GM21717 (cell line): ENCODE results near the gene APOC1.
"Not testable (repeated sequence)": the region's sequence is repeated elsewhere in the genome, so short reads cannot be mapped to it uniquely, and the experiment has no call there.

ENCODE experiments used
- ATAC-seq: cut with Tn5 transposase; IDR thresholded peaks from one replicate; pipeline ENCODE4 v1.9.1; 2021; ENCODE audit warnings: mild to moderate bottlenecking, moderate library complexity; ENCODE audit not compliant: unreplicated experiment

Gene APOC1

DNA sequence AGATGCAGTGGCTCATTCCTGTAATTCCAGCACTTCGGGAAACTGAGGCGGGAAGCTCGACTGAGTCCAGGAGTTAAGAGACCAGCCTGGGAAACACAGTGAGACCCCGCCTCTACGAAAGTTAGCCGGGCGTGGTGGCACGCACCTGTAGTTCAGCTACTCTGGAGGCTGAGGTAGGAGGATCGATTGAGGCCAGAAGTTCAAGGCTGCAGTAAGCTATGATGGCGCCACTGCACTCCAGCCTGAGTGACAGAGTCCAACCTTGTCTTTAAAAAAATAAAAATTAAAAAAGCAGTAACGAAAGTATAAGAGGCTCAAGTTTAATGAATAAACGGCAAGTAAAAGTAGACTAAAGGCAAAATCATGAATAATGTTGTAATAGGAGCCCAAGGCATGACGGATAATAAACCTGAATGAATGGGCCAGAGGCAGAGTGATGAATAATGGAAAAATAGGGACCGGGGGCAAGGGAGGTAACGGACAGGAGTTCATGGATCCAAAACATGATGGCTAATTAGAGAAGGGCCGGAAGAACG is 24.5 kb upstream of the APOC1 start:
- ATAC-seq, result no peak

DNA sequence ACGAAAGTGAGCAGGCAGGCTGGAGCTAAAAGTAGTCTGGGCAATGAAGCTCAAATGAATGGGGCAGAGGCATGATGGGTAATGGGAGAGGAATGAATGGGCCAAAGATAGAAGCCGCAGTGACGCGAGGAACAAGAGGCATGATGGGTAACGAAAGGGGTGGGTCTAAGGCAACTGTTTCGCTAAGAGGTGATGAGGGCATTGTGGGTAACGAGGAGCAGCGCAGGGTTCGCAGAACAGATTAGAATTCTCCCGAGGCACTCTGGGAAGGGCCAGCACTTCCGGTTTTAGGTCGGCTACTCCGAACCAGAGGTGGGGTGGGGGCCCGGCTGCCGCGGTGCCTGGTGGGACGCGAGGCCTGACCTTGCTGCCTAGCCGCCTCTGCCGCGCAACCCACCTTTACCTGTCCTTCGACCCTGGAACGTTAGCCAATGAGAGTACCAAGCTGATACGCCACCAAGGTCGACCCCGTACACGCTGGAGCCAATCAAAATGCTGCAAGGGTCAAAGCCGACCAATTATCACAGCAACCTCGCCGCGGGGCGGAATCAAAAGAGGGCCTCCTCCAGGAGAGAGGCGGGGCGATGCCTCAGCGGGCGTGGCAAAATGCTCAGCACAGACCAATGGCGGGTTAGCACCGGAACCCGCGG is 23.9 kb upstream of the APOC1 start:
- ATAC-seq, result peak; percentile 72

DNA sequence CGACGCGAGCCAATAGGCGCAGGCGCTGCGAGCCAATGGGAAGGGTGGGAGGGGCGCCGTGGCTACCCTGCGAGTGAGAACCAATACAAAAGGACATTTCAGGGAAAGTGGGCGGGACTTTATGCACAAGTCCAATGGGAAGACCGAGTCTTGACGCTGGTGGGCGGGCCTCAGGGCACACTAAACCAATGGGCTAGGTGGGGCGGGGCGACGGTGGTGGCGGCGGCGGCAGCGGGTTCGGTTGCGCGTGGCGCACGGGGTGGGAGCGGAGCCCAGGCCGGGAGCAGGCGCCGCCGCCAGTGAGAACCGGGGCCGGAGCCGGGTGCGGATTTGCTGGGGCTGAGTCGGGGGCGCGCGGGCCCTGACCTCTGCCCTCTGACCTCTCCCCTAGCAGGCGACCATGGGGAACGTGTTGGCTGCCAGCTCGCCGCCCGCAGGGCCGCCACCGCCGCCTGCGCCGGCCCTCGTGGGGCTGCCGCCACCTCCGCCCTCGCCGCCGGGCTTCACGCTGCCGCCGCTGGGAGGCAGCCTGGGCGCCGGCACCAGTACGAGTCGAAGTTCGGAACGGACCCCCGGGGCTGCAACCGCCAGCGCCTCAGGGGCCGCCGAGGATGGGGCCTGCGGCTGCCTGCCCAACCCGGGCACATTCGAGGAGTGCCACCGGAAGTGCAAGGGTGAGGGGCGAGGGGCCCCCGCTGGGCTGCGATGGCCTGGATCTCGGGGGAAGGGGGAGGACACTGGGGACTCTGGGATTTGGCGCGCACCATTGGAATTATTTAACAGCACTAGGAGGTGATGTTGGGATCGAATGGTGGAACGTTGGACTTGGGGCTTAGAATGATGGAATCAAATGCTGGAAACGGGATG is 23.2 kb upstream of the APOC1 start, which contains the start of gene TOMM40:
Gene TOMM40, plus strand, starts transcription at position 239 of the 867 bp plus-strand sequence. Its CDS starts 162 bp downstream, at position 401.
- ATAC-seq, result peak; percentile 55

DNA sequence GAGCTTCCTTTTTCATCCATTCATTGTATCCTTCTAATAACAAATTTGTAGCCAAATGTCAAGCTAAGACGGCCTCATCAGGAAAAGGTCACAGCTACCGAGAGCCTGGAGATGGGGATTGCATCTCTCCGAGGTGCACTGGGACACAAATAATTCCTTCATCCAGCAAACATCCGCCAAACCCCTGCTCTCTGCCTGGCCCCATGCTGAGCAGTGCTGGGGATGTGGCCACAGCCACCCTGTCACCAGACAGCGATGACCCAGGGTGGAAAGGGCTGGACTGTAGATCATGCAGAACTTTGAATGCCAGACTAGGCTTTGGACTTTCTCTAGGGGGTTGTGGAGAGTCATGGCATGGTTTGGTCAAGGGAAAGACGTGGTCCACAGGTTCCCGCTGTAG is 21.5 kb upstream of the APOC1 start:
- ATAC-seq, result no peak

DNA sequence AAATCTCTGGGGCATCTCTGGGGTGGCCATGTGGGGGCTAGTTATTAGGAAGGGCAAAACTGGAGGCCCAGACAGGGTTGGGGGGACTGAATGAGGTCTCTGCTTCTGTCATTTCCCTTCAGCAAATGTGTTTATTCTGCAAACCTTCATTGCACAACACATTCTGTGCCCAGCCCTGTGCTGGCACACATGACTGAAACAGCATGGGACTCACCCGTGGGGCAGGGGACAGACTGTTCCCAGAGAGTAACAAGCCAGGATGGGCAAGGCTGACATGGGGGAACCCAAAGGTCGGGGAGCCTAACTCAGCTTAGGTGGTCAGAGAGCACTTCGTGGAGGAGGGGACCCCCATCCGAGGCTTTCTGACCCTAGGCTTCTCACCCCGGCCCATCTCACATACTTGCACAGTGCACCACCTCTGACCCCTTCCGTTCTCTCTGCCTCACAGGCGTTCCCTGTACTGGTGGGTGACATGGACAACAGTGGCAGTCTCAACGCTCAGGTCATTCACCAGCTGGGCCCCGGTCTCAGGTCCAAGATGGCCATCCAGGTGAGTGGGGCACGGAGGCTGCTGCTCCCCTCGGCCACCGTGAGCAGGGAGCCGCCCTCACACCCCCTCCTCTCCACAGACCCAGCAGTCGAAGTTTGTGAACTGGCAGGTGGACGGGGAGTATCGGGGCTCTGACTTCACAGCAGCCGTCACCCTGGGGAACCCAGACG is 20.9 kb upstream of the APOC1 start:
- no peak for ATAC-seq

DNA sequence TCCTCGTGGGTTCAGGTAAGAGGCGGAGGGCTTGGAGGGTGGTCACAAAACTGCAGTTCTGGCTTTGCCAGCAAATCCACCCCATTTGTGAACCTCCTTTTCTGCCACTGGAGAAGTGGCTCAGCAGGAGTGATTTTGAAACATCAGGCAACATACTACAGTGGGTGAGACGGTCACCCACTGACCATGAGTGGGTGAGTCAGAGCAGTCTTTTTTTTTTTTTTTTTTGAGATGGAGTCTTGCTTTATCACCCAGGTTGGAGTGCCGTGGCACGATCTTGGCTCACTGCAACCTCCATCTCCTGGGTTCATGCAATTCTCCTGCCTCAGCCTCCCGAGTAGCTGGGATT is 20.4 kb upstream of the APOC1 start:
- ATAC-seq, result no peak

DNA sequence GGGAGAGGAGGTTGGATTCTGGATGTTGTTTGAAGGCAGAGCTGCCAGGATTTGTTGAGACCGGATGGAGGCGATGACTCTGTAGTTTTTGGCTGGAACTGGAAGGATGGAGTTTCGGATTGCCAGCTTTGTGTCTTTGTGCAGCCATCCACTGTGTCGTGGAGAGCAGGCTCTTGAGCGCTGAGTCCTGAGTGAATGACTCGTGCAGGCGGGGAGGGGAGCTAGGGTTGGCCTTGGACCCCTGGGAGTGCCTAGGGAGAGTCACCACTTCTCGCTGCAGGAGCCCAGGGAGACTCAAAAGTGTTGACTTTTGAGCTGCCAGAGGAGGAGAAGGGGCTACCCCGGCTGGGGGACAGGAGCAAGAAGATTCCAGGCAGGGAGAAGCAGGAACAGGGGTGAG is 19.5 kb upstream of the APOC1 start:
- no peak for ATAC-seq

DNA sequence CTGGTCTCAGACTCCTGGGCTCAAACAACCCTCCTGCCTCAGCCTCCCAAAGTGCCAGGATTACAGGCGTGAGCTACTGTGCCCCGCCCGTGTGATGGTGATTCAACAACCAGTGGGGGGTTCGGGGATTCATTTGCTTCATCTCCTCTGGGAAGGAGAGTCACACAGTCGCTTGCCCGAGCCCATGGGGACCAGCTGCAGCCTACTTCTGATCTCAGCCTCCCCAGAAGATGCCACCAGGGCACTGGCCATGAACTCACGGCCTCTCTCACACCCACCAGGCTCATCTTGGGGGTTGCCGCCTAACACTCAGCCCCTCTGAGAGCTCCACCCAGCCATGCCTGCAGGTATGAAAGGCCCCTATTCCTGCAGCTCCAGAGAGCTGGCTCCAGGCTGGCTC is 16.6 kb upstream of the APOC1 start:
- no peak for ATAC-seq

DNA sequence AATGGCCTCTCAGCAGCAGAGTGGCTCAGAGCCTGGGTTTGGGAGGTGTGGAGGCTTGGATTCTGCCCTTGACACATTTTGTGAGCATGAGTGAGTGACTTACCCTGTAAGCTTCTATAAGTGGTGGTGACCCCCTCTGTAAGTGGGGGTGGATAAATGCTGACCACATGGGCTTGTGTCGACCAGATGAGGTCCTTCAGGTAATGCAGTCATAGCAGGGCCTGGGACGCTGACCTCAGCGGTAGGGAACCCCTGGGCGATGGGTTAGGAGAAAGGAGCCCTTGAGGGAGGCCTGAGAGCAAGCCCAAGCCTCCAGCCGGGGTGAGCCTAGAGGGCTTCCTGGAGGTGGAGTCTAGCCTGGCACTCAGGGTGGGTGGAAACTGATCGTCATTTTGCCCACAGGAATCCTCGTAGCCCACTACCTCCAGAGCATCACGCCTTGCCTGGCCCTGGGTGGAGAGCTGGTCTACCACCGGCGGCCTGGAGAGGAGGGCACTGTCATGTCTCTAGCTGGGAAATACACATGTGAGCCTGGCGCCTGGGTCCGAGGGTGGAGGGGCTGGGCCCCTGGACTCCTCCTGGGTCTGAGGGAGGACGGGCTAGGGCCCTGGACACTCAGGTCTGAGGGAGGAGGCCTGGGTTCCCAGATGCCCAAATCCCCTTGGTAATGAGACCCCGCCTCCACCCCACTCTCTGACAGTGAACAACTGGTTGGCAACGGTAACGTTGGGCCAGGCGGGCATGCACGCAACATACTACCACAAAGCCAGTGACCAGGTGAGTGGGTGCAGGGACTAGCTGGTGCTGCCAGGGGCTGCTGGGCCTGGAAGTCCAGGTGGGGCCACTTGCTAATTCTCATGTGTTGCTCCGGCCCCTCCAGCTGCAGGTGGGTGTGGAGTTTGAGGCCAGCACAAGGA is 13.8 kb upstream of the APOC1 start:
- ATAC-seq, result no peak

DNA sequence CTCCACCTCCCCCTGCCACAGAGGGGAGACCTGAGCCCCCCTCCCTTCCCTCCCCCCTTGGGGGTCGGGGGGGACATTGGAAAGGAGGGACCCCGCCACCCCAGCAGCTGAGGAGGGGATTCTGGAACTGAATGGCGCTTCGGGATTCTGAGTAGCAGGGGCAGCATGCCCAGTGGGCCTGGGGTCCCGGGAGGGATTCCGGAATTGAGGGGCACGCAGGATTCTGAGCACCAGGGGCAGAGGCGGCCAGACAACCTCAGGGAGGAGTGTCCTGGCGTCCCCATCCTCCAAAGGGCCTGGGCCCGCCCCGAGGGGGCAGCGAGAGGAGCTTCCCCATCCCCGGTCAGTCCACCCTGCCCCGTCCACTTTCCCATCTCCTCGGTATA is 11.2 kb upstream of the APOC1 start:
- no peak for ATAC-seq

DNA sequence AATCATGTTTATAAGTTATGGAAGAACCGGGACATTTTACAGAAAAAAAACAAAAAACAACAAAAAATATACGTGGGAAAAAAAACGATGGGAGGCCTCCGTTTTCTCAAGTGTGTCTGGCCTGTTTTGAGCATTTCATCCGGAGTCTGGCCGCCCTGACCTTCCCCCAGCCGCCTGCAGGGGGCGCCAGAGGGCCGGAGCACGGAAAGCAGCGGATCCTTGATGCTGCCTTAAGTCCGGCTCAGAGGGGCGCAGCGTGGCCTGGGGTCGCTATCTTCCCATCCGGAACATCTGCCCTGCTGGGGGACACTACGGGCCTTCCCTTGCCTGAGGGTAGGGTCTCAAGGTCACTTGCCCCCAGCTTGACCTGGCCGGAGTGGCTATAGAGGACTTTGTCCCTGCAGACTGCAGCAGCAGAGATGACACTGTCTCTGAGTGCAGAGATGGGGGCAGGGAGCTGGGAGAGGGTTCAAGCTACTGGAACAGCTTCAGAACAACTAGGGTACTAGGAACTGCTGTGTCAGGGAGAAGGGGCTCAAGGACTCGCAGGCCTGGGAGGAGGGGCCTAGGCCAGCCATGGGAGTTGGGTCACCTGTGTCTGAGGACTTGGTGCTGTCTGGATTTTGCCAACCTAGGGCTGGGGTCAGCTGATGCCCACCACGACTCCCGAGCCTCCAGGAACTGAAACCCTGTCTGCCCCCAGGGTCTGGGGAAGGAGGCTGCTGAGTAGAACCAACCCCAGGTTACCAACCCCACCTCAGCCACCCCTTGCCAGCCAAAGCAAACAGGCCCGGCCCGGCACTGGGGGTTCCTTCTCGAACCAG is 10.6 kb upstream of the APOC1 start:
- ATAC-seq, result no peak

DNA sequence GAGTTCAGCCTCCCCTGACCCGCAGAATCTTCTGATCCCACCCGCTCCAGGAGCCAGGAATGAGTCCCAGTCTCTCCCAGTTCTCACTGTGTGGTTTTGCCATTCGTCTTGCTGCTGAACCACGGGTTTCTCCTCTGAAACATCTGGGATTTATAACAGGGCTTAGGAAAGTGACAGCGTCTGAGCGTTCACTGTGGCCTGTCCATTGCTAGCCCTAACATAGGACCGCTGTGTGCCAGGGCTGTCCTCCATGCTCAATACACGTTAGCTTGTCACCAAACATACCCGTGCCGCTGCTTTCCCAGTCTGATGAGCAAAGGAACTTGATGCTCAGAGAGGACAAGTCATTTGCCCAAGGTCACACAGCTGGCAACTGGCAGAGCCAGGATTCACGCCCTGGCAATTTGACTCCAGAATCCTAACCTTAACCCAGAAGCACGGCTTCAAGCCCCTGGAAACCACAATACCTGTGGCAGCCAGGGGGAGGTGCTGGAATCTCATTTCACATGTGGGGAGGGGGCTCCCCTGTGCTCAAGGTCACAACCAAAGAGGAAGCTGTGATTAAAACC is 9.9 kb upstream of the APOC1 start:
- ATAC-seq, result no peak

DNA sequence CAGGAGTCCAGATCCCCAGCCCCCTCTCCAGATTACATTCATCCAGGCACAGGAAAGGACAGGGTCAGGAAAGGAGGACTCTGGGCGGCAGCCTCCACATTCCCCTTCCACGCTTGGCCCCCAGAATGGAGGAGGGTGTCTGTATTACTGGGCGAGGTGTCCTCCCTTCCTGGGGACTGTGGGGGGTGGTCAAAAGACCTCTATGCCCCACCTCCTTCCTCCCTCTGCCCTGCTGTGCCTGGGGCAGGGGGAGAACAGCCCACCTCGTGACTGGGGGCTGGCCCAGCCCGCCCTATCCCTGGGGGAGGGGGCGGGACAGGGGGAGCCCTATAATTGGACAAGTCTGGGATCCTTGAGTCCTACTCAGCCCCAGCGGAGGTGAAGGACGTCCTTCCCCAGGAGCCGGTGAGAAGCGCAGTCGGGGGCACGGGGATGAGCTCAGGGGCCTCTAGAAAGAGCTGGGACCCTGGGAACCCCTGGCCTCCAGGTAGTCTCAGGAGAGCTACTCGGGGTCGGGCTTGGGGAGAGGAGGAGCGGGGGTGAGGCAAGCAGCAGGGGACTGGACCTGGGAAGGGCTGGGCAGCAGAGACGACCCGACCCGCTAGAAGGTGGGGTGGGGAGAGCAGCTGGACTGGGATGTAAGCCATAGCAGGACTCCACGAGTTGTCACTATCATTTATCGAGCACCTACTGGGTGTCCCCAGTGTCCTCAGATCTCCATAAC is 8.8 kb upstream of the APOC1 start, which contains the start of gene APOE:
Gene APOE, plus strand, starts transcription at position 360 of the 724 bp plus-strand sequence. CDS start 829 bp downstream, outside the sequence.
- ATAC-seq, result no peak

DNA sequence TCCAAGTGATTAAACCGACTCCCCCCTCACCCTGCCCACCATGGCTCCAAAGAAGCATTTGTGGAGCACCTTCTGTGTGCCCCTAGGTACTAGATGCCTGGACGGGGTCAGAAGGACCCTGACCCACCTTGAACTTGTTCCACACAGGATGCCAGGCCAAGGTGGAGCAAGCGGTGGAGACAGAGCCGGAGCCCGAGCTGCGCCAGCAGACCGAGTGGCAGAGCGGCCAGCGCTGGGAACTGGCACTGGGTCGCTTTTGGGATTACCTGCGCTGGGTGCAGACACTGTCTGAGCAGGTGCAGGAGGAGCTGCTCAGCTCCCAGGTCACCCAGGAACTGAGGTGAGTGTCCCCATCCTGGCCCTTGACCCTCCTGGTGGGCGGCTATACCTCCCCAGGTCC is 6.8 kb upstream of the APOC1 start:
- ATAC-seq, result no peak

DNA sequence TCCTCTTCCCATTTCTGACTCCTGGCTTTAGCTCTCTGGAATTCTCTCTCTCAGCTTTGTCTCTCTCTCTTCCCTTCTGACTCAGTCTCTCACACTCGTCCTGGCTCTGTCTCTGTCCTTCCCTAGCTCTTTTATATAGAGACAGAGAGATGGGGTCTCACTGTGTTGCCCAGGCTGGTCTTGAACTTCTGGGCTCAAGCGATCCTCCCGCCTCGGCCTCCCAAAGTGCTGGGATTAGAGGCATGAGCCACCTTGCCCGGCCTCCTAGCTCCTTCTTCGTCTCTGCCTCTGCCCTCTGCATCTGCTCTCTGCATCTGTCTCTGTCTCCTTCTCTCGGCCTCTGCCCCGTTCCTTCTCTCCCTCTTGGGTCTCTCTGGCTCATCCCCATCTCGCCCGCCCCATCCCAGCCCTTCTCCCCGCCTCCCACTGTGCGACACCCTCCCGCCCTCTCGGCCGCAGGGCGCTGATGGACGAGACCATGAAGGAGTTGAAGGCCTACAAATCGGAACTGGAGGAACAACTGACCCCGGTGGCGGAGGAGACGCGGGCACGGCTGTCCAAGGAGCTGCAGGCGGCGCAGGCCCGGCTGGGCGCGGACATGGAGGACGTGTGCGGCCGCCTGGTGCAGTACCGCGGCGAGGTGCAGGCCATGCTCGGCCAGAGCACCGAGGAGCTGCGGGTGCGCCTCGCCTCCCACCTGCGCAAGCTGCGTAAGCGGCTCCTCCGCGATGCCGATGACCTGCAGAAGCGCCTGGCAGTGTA is 6.2 kb upstream of the APOC1 start:
- ATAC-seq, result no peak

DNA sequence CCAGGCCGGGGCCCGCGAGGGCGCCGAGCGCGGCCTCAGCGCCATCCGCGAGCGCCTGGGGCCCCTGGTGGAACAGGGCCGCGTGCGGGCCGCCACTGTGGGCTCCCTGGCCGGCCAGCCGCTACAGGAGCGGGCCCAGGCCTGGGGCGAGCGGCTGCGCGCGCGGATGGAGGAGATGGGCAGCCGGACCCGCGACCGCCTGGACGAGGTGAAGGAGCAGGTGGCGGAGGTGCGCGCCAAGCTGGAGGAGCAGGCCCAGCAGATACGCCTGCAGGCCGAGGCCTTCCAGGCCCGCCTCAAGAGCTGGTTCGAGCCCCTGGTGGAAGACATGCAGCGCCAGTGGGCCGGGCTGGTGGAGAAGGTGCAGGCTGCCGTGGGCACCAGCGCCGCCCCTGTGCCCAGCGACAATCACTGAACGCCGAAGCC is 5.6 kb upstream of the APOC1 start:
- no peak for ATAC-seq

DNA sequence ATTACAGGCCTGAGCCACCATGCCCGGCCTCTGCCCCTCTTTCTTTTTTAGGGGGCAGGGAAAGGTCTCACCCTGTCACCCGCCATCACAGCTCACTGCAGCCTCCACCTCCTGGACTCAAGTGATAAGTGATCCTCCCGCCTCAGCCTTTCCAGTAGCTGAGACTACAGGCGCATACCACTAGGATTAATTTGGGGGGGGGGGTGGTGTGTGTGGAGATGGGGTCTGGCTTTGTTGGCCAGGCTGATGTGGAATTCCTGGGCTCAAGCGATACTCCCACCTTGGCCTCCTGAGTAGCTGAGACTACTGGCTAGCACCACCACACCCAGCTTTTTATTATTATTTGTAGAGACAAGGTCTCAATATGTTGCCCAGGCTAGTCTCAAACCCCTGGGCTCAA is 4.6 kb upstream of the APOC1 start:
- ATAC-seq, result no peak

DNA sequence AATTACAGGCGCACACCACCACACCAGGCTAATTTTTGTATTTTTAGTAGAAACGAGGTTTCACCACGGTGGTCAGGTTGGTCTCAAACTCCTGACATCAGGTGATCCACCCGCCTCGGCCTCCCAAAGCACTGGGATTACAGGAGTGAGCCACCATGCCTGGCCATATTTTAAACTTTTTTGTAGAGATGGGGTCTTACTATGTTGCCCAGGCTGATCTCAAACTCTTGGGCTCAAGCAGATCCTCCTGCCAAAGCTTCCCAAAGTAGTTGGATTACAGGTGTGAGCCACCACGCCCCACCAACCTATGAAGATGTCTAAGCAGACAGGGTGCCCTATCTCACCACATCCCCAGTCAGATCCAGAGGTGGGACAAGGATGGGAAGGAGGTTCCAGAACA is 2.5 kb upstream of the APOC1 start:
- not testable (repeated sequence) for ATAC-seq
